A673 (cell line): ENCODE results near the gene FBXO21.

ENCODE experiments used
- EZH2 ChIP-seq: fragments of 200-600 bp; sonication (generic); IDR thresholded peaks from 2 replicates; pipeline ENCODE4 v1.6.1; 2017; ENCODE audit warnings: borderline replicate concordance, low read depth, mild to moderate bottlenecking, mixed read lengths, antibody characterized with exemption, low read length; ENCODE audit not compliant: poor library complexity, severe bottlenecking
- TF ChIP-seq, protein P1 (sequence below): fragments of 300-800, 200-600 bp; sonication (generic); conservative IDR thresholded peaks from 2 replicates; pipeline ENCODE4 v1.5.1; 2017; ENCODE audit warnings: low read depth, mild to moderate bottlenecking, antibody characterized with exemption, low read length, moderate library complexity, mixed read lengths

DNA sequence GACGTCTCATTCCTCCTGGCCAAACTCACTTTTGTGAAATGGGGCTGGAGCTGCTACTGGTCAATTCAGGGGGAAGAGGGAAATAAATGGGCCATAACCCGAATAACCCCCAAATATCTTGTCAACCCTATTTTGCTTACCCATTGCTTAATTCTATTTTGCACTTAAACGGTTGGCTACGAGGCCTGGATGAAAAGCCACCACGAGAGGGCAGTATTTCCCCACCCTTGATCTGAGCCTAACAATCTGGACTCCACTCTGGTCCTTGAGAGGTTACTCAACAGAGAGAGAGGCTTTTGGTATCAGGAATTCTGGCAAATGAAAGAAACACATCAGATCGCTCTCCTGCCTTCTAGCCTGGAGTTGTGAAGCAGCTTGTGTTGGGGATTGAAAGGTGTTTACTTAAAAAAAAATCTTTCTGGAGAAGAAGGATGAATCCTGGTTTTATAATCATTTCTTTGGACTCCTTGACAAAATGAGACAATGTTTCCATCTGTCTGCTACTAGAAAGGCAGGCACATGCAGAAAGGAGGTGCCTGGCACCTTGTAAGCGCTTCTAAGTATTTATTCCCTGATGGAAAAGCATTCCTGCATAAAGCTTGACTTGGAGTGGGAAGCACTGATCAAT lies 22.4 kb upstream of the FBXO21 start:
- TF ChIP-seq, protein P1, sequence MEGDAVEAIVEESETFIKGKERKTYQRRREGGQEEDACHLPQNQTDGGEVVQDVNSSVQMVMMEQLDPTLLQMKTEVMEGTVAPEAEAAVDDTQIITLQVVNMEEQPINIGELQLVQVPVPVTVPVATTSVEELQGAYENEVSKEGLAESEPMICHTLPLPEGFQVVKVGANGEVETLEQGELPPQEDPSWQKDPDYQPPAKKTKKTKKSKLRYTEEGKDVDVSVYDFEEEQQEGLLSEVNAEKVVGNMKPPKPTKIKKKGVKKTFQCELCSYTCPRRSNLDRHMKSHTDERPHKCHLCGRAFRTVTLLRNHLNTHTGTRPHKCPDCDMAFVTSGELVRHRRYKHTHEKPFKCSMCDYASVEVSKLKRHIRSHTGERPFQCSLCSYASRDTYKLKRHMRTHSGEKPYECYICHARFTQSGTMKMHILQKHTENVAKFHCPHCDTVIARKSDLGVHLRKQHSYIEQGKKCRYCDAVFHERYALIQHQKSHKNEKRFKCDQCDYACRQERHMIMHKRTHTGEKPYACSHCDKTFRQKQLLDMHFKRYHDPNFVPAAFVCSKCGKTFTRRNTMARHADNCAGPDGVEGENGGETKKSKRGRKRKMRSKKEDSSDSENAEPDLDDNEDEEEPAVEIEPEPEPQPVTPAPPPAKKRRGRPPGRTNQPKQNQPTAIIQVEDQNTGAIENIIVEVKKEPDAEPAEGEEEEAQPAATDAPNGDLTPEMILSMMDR, result peak; percentile 90
- no peak for TF ChIP-seq EZH2
